Testis (tissue), 3 donors: ENCODE measurements around the gene NTM. TPM values are rescaled to one million over a fixed set of nuclear protein-coding genes. Genes with fewer than 3 reads are reported as not detected.

Experiments used
- DNase-seq: peaks from one replicate; pipeline ENCODE4 v3.0.0-alpha.2; 2019
- H3K27ac ChIP-seq, 2 donors: fragments of 200-600 bp; sonication (generic); one replicate each; pipeline ENCODE4 v1.5.1; 2019
- H3K27me3 ChIP-seq: fragments of 200-600 bp; sonication (generic); one replicate; pipeline ENCODE4 v1.5.1; 2019
- H3K36me3 ChIP-seq: fragments of 200-600 bp; sonication (generic); one replicate; pipeline ENCODE4 v1.5.1; 2017; ENCODE audit warnings: low read depth; ENCODE audit errors: missing control alignments
- H3K4me1 ChIP-seq: fragments of 200-600 bp; sonication (generic); one replicate; pipeline ENCODE4 v1.5.1; 2019
- H3K4me3 ChIP-seq, 2 donors: fragments of 200-600 bp; sonication (generic); one replicate each; pipeline ENCODE4 v1.5.1; 2017 to 2019
- H3K9me3 ChIP-seq: fragments of 200-600 bp; sonication (generic); one replicate; pipeline ENCODE4 v1.5.1; 2017
- POLR2A ChIP-seq: fragments of 450-650 bp; IDR thresholded peaks from one replicate; pipeline ENCODE4 v1.6.1; 2017; ENCODE audit warnings: antibody characterized with exemption, mild to moderate bottlenecking, moderate library complexity
- WGBS, 2 donors: methylation state at CpG; one replicate each; pipeline ENCODE4 v1.1.5; 2018; 5-methylcytosine and 5-hydroxymethylcytosine counted together
- intact Hi-C: fragments of 100-400 bp; cut with DNase I; formaldehyde crosslinking; loops from one replicate; pipeline ENCODE4 v1.15.1; 2023; ENCODE audit warnings: low total_unique reads
- polyA plus RNA-seq: library from polyadenylated mRNA; stranded (reverse); fragments of 350-450 nt; fragmentation: Illumina TruSeq; extraction: RNeasy Lipid Tissue Mini Kit (QIAGEN cat#74804); gene quantifications from one replicate; pipeline ENCODE4 v1.2.3, GENCODE V29; 2014; ENCODE audit warnings: low read depth, low replicate concordance; ENCODE audit not compliant: insufficient read depth
- total RNA-seq, 2 donors: library from RNA; depleted of rRNA; stranded (reverse); fragments of >200 nt; gene quantifications; one replicate each; pipeline ENCODE4 v1.2.3, GENCODE V29; 2016
- TF ChIP-seq, protein P1 (sequence below), 3 experiments: fragments of 450-650 bp in 2 of 3; fragments of 200-600 bp in 1 of 3; sonication (generic) in 1 of 3; IDR thresholded peaks; one replicate each; pipeline ENCODE4 v1.5.1; 2016 to 2019; ENCODE audit warnings: antibody characterized with exemption in 3 of 3, mild to moderate bottlenecking in 2 of 3, moderate library complexity in 1 of 3

Gene NTM
- total and polyA plus RNA-seq, 3 donors from 2014 or later = 1.7 to 4.5 (median 1.8) TPM

DNA sequence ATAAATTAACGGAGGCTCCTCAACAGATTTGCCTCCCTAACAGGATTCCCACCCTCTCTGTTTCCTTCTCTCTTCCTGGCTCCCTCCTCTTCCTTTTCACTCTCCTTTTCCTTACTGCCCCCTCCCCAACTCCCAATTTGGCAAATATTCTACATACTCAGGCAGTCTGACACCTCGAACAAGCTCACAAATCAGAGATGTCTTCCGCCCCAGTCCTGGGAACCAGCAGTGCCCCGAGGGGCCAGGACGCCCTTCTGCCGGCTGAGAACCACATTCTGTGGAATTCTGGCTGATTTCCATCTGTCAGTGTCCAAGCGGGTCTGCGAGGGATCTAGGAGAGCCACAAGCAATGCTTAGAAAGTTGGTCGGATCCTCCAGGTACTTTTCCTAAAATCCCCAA is 94.0 kb downstream of the NTM start:
- intact Hi-C loops = no loop called here
- no peak overlapping the region for H3K4me3 ChIP-seq
- no peaks in the 10 kb centered on the region for H3K4me1 ChIP-seq
- 27 to 30% methylated on average over 9 of the region's 9 CpGs for WGBS, 2 donors
- H3K27ac ChIP-seq = no peak overlapping the region
- H3K36me3 ChIP-seq = no peaks in the 10 kb centered on the region
- no peaks in the 10 kb centered on the region for H3K27me3 ChIP-seq
- no peaks in the 10 kb centered on the region for H3K9me3 ChIP-seq
- TF ChIP-seq POLR2A = no peak
- TF ChIP-seq, protein P1, sequence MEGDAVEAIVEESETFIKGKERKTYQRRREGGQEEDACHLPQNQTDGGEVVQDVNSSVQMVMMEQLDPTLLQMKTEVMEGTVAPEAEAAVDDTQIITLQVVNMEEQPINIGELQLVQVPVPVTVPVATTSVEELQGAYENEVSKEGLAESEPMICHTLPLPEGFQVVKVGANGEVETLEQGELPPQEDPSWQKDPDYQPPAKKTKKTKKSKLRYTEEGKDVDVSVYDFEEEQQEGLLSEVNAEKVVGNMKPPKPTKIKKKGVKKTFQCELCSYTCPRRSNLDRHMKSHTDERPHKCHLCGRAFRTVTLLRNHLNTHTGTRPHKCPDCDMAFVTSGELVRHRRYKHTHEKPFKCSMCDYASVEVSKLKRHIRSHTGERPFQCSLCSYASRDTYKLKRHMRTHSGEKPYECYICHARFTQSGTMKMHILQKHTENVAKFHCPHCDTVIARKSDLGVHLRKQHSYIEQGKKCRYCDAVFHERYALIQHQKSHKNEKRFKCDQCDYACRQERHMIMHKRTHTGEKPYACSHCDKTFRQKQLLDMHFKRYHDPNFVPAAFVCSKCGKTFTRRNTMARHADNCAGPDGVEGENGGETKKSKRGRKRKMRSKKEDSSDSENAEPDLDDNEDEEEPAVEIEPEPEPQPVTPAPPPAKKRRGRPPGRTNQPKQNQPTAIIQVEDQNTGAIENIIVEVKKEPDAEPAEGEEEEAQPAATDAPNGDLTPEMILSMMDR (IDR thresholded peaks at IDR 0.05) = no peak
- DNase-seq = no peak

DNA sequence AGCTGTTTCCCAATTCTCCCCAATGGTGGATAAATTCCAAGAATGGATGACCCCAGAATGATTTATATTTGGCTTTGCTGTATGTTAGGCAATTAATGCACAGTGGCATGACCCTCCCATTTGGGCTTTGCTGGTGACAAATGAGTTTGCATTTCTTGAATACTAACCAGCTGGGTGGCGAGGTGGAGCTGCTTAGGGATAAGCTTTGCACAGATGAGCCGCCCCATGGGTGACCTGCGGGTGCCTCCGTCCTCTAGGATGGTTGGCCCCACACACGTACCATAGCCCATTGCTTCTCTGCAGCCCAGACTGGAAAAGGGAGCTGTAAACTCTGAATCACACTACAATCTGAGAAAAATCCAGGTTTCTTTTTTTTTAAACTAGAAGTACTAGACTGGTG is 94.6 kb downstream of the NTM start:
- Histone ChIP-seq H3K27me3 (no peaks in the 10 kb centered on the region), H3K36me3 (no peaks in the 10 kb centered on the region), H3K9me3 (no peaks in the 10 kb centered on the region), H3K4me1 (no peaks in the 10 kb centered on the region), H3K4me3 (no peak overlapping the region), H3K27ac (no peak overlapping the region)
- no peak for DNase-seq
- TF ChIP-seq, protein P1 (IDR thresholded peaks at IDR 0.05) = no peak
- TF ChIP-seq POLR2A = no peak
- intact Hi-C loops = no loop called here
- 95 to 100% methylated on average over 5 of the region's 5 CpGs for WGBS, 2 donors

GRCh38 chr11:131465746-131466145 is 95.3 kb downstream of the NTM start:
- Histone ChIP-seq H3K4me3 (no peak overlapping the region), H3K36me3 (no peaks in the 10 kb centered on the region), H3K9me3 (no peaks in the 10 kb centered on the region), H3K27me3 (no peaks in the 10 kb centered on the region), H3K27ac (no peak overlapping the region), H3K4me1 (no peaks in the 10 kb centered on the region)
- intact Hi-C loops = no loop called here
- WGBS, 2 donors = 73 to 80% methylated on average over 4 to 5 of the region's 5 CpGs
- no peak for DNase-seq
- TF ChIP-seq POLR2A = no peak
- TF ChIP-seq, protein P1 (IDR thresholded peaks at IDR 0.05) = no peak

DNA sequence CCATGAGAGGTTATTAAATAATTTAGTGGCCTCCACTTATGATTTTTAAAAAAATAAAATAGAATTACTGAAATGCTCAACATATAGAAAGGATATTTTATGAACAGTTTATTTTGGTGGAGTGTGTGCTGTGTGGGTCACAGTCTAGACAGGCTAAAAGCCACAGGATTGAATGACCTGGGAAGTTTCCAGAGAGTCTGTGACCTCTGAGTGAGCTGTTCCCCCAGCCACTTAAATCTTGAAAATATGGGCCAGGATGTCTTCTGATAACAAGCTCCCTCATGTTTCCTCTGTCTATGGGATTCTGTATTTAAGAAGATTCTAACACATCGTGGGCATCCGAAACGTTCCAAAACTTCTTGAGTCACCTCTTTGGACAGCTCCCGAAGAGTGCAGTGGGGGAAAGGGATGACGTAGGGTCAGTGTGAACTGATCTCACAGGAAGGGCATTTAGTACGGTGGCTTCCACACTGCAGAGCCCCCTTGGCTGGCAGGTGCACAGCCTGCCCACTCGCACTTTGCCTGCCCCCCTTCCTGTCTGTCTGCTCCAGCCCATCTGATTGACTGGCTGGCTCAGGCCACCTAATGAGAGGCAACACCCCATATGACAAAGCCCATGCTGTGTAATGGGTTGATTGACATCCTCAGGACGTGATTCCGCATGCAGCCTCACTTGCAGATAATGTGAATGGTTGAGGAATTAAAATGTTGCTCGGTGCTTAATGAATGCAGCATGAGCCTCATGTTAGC is 97.4 kb downstream of the NTM start:
- no peak for DNase-seq
- TF ChIP-seq, protein P1 (IDR thresholded peaks at IDR 0.05) = no peak
- TF ChIP-seq POLR2A = no peak
- 55 to 65% methylated on average over 10 of the region's 10 CpGs for WGBS, 2 donors
- H3K27me3 ChIP-seq = no peaks in the 10 kb centered on the region
- H3K9me3 ChIP-seq = no peaks in the 10 kb centered on the region
- H3K4me1 ChIP-seq = no peaks in the 10 kb centered on the region
- H3K27ac ChIP-seq = no peak overlapping the region
- no peaks in the 10 kb centered on the region for H3K36me3 ChIP-seq
- intact Hi-C loops = no loop called here
- no peak overlapping the region for H3K4me3 ChIP-seq

DNA sequence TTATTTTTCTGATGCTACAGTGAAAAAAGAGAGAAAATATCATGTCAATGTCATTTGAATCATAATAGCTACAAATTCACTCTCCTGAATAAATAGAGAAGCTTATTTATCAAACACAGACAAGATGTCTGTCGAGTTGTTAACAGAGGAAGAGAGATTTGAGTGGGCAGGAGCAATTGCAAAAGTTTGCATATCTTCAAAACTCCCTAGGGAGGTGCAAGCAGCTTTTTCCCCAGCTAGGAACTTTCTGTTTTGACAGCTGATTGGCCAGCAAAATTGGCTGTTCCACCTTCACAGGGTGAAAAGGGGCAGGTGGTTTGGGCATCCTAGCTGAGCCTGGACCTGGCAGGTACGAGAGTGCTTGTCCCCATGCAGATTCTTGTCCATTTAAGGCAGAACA is 98.2 kb downstream of the NTM start:
- intact Hi-C loops = no loop called here

More for the DNA sequence above, 98.2 kb downstream of the NTM start:
- TF ChIP-seq, protein P1 (IDR thresholded peaks at IDR 0.05) = no peak
- no peak for TF ChIP-seq POLR2A
- H3K4me3 ChIP-seq = no peak overlapping the region
- H3K27ac ChIP-seq = no peak overlapping the region
- no peak for DNase-seq
- H3K36me3 ChIP-seq = no peaks in the 10 kb centered on the region
- 35 to 41% methylated on average over 2 of the region's 2 CpGs for WGBS, 2 donors
- H3K27me3 ChIP-seq = no peaks in the 10 kb centered on the region
- H3K9me3 ChIP-seq = no peaks in the 10 kb centered on the region
- no peaks in the 10 kb centered on the region for H3K4me1 ChIP-seq
